Measurements from ENCODE around the gene ZFPL1.

ZFPL1 gene

GRCh38 chr11:65096926-65097325, 12.9 kb downstream of the ZFPL1 start:
- H3K27ac ChIP-seq (ENCODE audit: low read depth, low read length): peak overlapping the region; percentile 86
- peaks cover 13% of the 10 kb centered on the region for H3K36me3 ChIP-seq (ENCODE audit: insufficient read depth, low read length)
- no peaks in the 10 kb centered on the region for H3K9me3 ChIP-seq (ENCODE audit: low read length)
- peak overlapping the region; percentile 77 to 85 for H3K4me3 ChIP-seq (ENCODE audit: low read depth in 1 of 2, low read length in 2 of 2)
- no peak overlapping the region for H3K9ac ChIP-seq (ENCODE audit: low read length)
- H3K27me3 ChIP-seq (ENCODE audit: control insufficient read depth in 1 of 2, insufficient read depth in 2 of 2, low read length in 2 of 2): no peaks in the 10 kb centered on the region
- peaks cover 12% of the 10 kb centered on the region for H3K4me1 ChIP-seq (ENCODE audit: insufficient read depth, low read length)

GRCh38 chr11:65100674-65101350, 16.8 kb downstream of the ZFPL1 start:
- no peak overlapping the region for H3K9ac ChIP-seq (ENCODE audit: low read length)
- H3K4me1 ChIP-seq (ENCODE audit: insufficient read depth, low read length): peaks cover 8% of the 10 kb centered on the region
- H3K4me3 ChIP-seq (ENCODE audit: low read depth in 1 of 2, low read length in 2 of 2): no peak overlapping the region
- no peaks in the 10 kb centered on the region for H3K27me3 ChIP-seq (ENCODE audit: control insufficient read depth in 1 of 2, insufficient read depth in 2 of 2, low read length in 2 of 2)
- H3K9me3 ChIP-seq (ENCODE audit: low read length): no peaks in the 10 kb centered on the region
- H3K27ac ChIP-seq (ENCODE audit: low read depth, low read length): no peak overlapping the region
- H3K36me3 ChIP-seq (ENCODE audit: insufficient read depth, low read length): peaks cover 24% of the 10 kb centered on the region

- Histone ChIP-seq H3K9ac (ENCODE audit: low read length) (no peak overlapping the region), H3K27me3 (ENCODE audit: control insufficient read depth in 1 of 2, insufficient read depth in 2 of 2, low read length in 2 of 2) (no peaks in the 10 kb centered on the region), H3K4me3 (ENCODE audit: low read depth in 1 of 2, low read length in 2 of 2) (no peak overlapping the region), H3K27ac (ENCODE audit: low read depth, low read length) (no peak overlapping the region), H3K9me3 (ENCODE audit: low read length) (no peaks in the 10 kb centered on the region), H3K36me3 (ENCODE audit: insufficient read depth, low read length) (peaks cover 27% of the 10 kb centered on the region), H3K4me1 (ENCODE audit: insufficient read depth, low read length) (peaks cover under 1% of the 10 kb centered on the region)
Observed at GRCh38 chr11:65102142-65103095, 18.4 kb downstream of the ZFPL1 start.

- no peak overlapping the region for H3K4me3 ChIP-seq (ENCODE audit: low read depth in 1 of 2, low read length in 2 of 2)
Observed at GRCh38 chr11:65103476-65103875, 19.5 kb downstream of the ZFPL1 start.

GRCh38 chr11:65104628-65105027, 20.6 kb downstream of the ZFPL1 start:
- Histone ChIP-seq H3K9ac (ENCODE audit: low read length) (no peak overlapping the region), H3K27me3 (ENCODE audit: control insufficient read depth in 1 of 2, insufficient read depth in 2 of 2, low read length in 2 of 2) (no peaks in the 10 kb centered on the region), H3K9me3 (ENCODE audit: low read length) (no peaks in the 10 kb centered on the region), H3K27ac (ENCODE audit: low read depth, low read length) (no peak overlapping the region), H3K4me1 (ENCODE audit: insufficient read depth, low read length) (no peaks in the 10 kb centered on the region), H3K4me3 (ENCODE audit: low read depth in 1 of 2, low read length in 2 of 2) (no peak overlapping the region), H3K36me3 (ENCODE audit: insufficient read depth, low read length) (peaks cover 24% of the 10 kb centered on the region)

More at GRCh38 chr11:65103476-65103875, 19.5 kb downstream of the ZFPL1 start:
- Histone ChIP-seq H3K9ac (ENCODE audit: low read length) (no peak overlapping the region), H3K27ac (ENCODE audit: low read depth, low read length) (no peak overlapping the region), H3K36me3 (ENCODE audit: insufficient read depth, low read length) (peaks cover 22% of the 10 kb centered on the region), H3K9me3 (ENCODE audit: low read length) (no peaks in the 10 kb centered on the region), H3K4me1 (ENCODE audit: insufficient read depth, low read length) (no peaks in the 10 kb centered on the region), H3K27me3 (ENCODE audit: control insufficient read depth in 1 of 2, insufficient read depth in 2 of 2, low read length in 2 of 2) (no peaks in the 10 kb centered on the region)

- peaks cover 19% of the 10 kb centered on the region for H3K4me1 ChIP-seq (ENCODE audit: insufficient read depth, low read length)
- no peak overlapping the region for H3K4me3 ChIP-seq (ENCODE audit: low read depth in 1 of 2, low read length in 2 of 2)
- no peak overlapping the region for H3K27ac ChIP-seq (ENCODE audit: low read depth, low read length)
- no peaks in the 10 kb centered on the region for H3K27me3 ChIP-seq (ENCODE audit: control insufficient read depth in 1 of 2, insufficient read depth in 2 of 2, low read length in 2 of 2)
- H3K36me3 ChIP-seq (ENCODE audit: insufficient read depth, low read length): peaks cover 24% of the 10 kb centered on the region
- H3K9me3 ChIP-seq (ENCODE audit: low read length): no peaks in the 10 kb centered on the region
- H3K9ac ChIP-seq (ENCODE audit: low read length): no peak overlapping the region
Observed at GRCh38 chr11:65107078-65107477, 23.1 kb downstream of the ZFPL1 start.

- H3K27me3 ChIP-seq (ENCODE audit: control insufficient read depth in 1 of 2, insufficient read depth in 2 of 2, low read length in 2 of 2): peaks cover 0 to under 1% of the 10 kb centered on the region in 2 donors
- no peak overlapping the region for H3K9ac ChIP-seq (ENCODE audit: low read length)
- H3K9me3 ChIP-seq (ENCODE audit: low read length): no peaks in the 10 kb centered on the region
- no peak overlapping the region for H3K4me3 ChIP-seq (ENCODE audit: low read depth in 1 of 2, low read length in 2 of 2)
- no peak overlapping the region for H3K27ac ChIP-seq (ENCODE audit: low read depth, low read length)
- peaks cover 24% of the 10 kb centered on the region for H3K36me3 ChIP-seq (ENCODE audit: insufficient read depth, low read length)
- H3K4me1 ChIP-seq (ENCODE audit: insufficient read depth, low read length): peaks cover 22% of the 10 kb centered on the region
Observed at GRCh38 chr11:65107751-65108468, 23.9 kb downstream of the ZFPL1 start.

- Histone ChIP-seq H3K9me3 (ENCODE audit: low read length) (no peaks in the 10 kb centered on the region), H3K27me3 (ENCODE audit: control insufficient read depth in 1 of 2, insufficient read depth in 2 of 2, low read length in 2 of 2) (peaks cover 0 to 6% of the 10 kb centered on the region in 2 donors), H3K4me1 (ENCODE audit: insufficient read depth, low read length) (peaks cover 29% of the 10 kb centered on the region), H3K9ac (ENCODE audit: low read length) (no peak overlapping the region), H3K4me3 (ENCODE audit: low read depth in 1 of 2, low read length in 2 of 2) (no peak overlapping the region), H3K27ac (ENCODE audit: low read depth, low read length) (no peak overlapping the region), H3K36me3 (ENCODE audit: insufficient read depth, low read length) (peaks cover 24% of the 10 kb centered on the region)
Observed at GRCh38 chr11:65108469-65109123, 24.6 kb downstream of the ZFPL1 start.

GRCh38 chr11:65109231-65110198, 25.5 kb downstream of the ZFPL1 start:
- no peak overlapping the region for H3K27ac ChIP-seq (ENCODE audit: low read depth, low read length)
- no peak overlapping the region for H3K4me3 ChIP-seq (ENCODE audit: low read depth in 1 of 2, low read length in 2 of 2)
- H3K27me3 ChIP-seq (ENCODE audit: control insufficient read depth in 1 of 2, insufficient read depth in 2 of 2, low read length in 2 of 2): peaks cover 0 to 6% of the 10 kb centered on the region in 2 donors
- H3K9ac ChIP-seq (ENCODE audit: low read length): no peak overlapping the region
- H3K4me1 ChIP-seq (ENCODE audit: insufficient read depth, low read length): peaks cover 31% of the 10 kb centered on the region
- no peaks in the 10 kb centered on the region for H3K9me3 ChIP-seq (ENCODE audit: low read length)
- peaks cover 23% of the 10 kb centered on the region for H3K36me3 ChIP-seq (ENCODE audit: insufficient read depth, low read length)

GRCh38 chr11:65110354-65110861, 26.4 kb downstream of the ZFPL1 start:
- H3K4me3 ChIP-seq (ENCODE audit: low read depth in 1 of 2, low read length in 2 of 2): no peak overlapping the region
- H3K4me1 ChIP-seq (ENCODE audit: insufficient read depth, low read length): peaks cover 31% of the 10 kb centered on the region
- H3K9me3 ChIP-seq (ENCODE audit: low read length): no peaks in the 10 kb centered on the region
- no peak overlapping the region for H3K9ac ChIP-seq (ENCODE audit: low read length)
- peaks cover 16% of the 10 kb centered on the region for H3K36me3 ChIP-seq (ENCODE audit: insufficient read depth, low read length)
- H3K27ac ChIP-seq (ENCODE audit: low read depth, low read length): peak overlapping the region; percentile 58
- peaks cover 0 to 6% of the 10 kb centered on the region in 2 donors for H3K27me3 ChIP-seq (ENCODE audit: control insufficient read depth in 1 of 2, insufficient read depth in 2 of 2, low read length in 2 of 2)

All from muscle layer of colon (tissue), 2 donors.